ENCODE results near the gene DDIT4. TPM values are rescaled to one million over a fixed set of nuclear protein-coding genes. Genes with fewer than 3 reads are reported as not detected.

DDIT4 gene
- total RNA-seq, 1 experiment from 2014 or later = 872 TPM

DNA sequence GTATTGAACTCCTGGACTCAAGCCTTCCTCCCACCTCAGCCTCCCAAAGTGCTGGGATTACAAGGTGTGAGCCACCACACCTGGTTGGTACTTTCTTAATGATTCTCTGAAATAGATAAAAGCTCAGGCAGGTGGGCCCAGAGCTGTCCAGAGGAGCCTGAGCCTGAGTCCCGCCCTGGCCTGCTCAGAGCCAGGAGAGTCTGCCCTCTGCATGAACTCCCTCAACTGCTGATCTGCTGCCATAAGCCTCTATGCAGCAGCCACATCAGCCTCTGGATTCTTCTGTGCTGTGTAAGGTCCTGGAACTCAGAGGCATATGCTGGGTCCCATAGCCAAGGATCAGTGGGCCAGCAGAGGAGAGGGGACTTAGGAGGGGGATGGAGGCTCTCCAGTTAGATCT lies 23.1 kb upstream of the DDIT4 start:
- POLR2A ChIA-PET = interaction anchor here (0.7 to 27.1 kb wide), 5 partner anchors 10 to 568 kb away, joined by 3 to 902 read pairs (median 9); partner anchors contain the start of gene DDIT4
- peak; percentile 42 for DNase-seq (ENCODE audit: unreplicated experiment)
- no peaks in the 10 kb centered on the region for H3K9me3 Mint-ChIP-seq (ENCODE audit: unreplicated experiment)
- peak overlapping the region; percentile 79 for H3K27ac Mint-ChIP-seq (ENCODE audit: low read depth, unreplicated experiment)
- TF ChIP-seq, protein P1, sequence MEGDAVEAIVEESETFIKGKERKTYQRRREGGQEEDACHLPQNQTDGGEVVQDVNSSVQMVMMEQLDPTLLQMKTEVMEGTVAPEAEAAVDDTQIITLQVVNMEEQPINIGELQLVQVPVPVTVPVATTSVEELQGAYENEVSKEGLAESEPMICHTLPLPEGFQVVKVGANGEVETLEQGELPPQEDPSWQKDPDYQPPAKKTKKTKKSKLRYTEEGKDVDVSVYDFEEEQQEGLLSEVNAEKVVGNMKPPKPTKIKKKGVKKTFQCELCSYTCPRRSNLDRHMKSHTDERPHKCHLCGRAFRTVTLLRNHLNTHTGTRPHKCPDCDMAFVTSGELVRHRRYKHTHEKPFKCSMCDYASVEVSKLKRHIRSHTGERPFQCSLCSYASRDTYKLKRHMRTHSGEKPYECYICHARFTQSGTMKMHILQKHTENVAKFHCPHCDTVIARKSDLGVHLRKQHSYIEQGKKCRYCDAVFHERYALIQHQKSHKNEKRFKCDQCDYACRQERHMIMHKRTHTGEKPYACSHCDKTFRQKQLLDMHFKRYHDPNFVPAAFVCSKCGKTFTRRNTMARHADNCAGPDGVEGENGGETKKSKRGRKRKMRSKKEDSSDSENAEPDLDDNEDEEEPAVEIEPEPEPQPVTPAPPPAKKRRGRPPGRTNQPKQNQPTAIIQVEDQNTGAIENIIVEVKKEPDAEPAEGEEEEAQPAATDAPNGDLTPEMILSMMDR (IDR thresholded peaks at IDR 0.05; ENCODE audit: unreplicated experiment) = no peak
- intact Hi-C loops (cut with micrococcal nuclease) = no loop called here
- H3K36me3 Mint-ChIP-seq (ENCODE audit: insufficient read depth, unreplicated experiment) = peaks cover 6% of the 10 kb centered on the region
- peaks cover 49% of the 10 kb centered on the region for H3K4me1 Mint-ChIP-seq (ENCODE audit: insufficient read depth, unreplicated experiment)
- CTCF ChIA-PET = interaction anchor here (0.8 to 1.2 kb wide), 2 partner anchors 86 to 1700 kb away, joined by 3 to 4 read pairs; no protein-coding TSS in a partner anchor
- no TSS peak for BruUV-seq (replicated peaks)
- no peaks in the 10 kb centered on the region for H3K27me3 Mint-ChIP-seq (ENCODE audit: insufficient read depth, unreplicated experiment)
- no peak overlapping the region for H3K4me3 Mint-ChIP-seq (ENCODE audit: unreplicated experiment)

DNA sequence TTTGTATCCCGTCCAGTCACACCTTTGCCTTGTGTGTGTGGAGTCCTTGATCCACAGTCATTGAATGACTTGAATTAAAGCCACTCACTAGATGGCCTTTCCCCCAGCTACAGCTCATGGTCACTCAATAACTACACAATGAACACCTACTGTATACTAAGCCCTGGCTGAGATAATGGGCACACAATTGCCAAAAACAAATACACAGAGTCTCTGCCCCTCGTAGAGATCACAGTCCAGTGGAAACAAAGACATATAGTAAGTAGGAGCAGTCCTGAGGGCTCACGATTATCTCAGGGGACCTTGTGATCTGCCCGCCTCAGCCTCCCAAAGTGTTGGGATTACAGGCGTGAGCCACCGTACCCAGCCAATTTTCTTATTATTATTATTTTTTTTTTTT lies 22.1 kb upstream of the DDIT4 start:
- peaks cover 6% of the 10 kb centered on the region for H3K36me3 Mint-ChIP-seq (ENCODE audit: insufficient read depth, unreplicated experiment)
- H3K4me3 Mint-ChIP-seq (ENCODE audit: unreplicated experiment) = no peak overlapping the region
- H3K27me3 Mint-ChIP-seq (ENCODE audit: insufficient read depth, unreplicated experiment) = no peaks in the 10 kb centered on the region
- TF ChIP-seq, protein P1 (IDR thresholded peaks at IDR 0.05; ENCODE audit: unreplicated experiment) = no peak
- CTCF ChIA-PET = interaction anchor here (0.8 kb wide), 1 partner anchor 1701 kb away, joined by 3 read pairs; no protein-coding TSS in a partner anchor
- intact Hi-C loops (cut with micrococcal nuclease) = no loop called here
- BruUV-seq (replicated peaks) = no TSS peak
- peak overlapping the region; percentile 79 for H3K27ac Mint-ChIP-seq (ENCODE audit: low read depth, unreplicated experiment)
- H3K9me3 Mint-ChIP-seq (ENCODE audit: unreplicated experiment) = no peaks in the 10 kb centered on the region
- DNase-seq (ENCODE audit: unreplicated experiment) = no peak
- POLR2A ChIA-PET = interaction anchor here (1.5 to 27.1 kb wide), 4 partner anchors 9 to 23 kb away, joined by 3 to 902 read pairs (median 12); partner anchors contain the start of gene DDIT4
- peaks cover 47% of the 10 kb centered on the region for H3K4me1 Mint-ChIP-seq (ENCODE audit: insufficient read depth, unreplicated experiment)

DNA sequence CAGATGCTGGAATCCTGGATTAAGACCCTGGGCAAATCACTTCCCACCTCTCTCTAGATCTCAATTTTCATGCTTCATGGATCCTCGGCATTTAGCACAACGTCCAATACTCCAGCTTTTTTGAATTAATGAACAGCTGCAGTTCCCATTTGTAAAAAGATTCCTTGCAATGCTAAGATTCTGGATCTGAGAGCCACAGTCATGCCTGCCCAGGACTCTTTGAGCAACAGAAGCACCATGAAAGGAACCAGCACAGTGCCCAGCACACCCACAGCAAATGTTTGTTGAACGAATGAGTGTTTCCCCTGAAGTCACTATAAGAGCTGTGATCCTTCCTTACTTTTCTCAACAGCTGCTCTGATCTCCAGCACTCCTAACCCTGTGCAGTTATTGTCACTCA lies 20.8 kb upstream of the DDIT4 start:
- Mint-ChIP-seq H3K27me3 (ENCODE audit: insufficient read depth, unreplicated experiment) (no peaks in the 10 kb centered on the region), H3K36me3 (ENCODE audit: insufficient read depth, unreplicated experiment) (peaks cover 6% of the 10 kb centered on the region), H3K9me3 (ENCODE audit: unreplicated experiment) (no peaks in the 10 kb centered on the region), H3K27ac (ENCODE audit: low read depth, unreplicated experiment) (peak overlapping the region; percentile 79), H3K4me1 (ENCODE audit: insufficient read depth, unreplicated experiment) (peaks cover 53% of the 10 kb centered on the region), H3K4me3 (ENCODE audit: unreplicated experiment) (no peak overlapping the region)
- BruUV-seq (replicated peaks) = no TSS peak
- intact Hi-C loops (cut with micrococcal nuclease) = no loop called here
- POLR2A ChIA-PET = interaction anchor here (0.7 to 27.1 kb wide), 11 partner anchors 8 to 82 kb away, joined by 3 to 902 read pairs (median 5); partner anchors contain the start of gene DDIT4
- CTCF ChIA-PET = interaction anchor here (0.6 to 4.5 kb wide), 4 partner anchors 22 to 127 kb away, joined by 3 to 23 read pairs (median 4); partner anchors contain the start of gene DDIT4
- DNase-seq (ENCODE audit: unreplicated experiment) = no peak
- TF ChIP-seq, protein P1 (IDR thresholded peaks at IDR 0.05; ENCODE audit: unreplicated experiment) = no peak

DNA sequence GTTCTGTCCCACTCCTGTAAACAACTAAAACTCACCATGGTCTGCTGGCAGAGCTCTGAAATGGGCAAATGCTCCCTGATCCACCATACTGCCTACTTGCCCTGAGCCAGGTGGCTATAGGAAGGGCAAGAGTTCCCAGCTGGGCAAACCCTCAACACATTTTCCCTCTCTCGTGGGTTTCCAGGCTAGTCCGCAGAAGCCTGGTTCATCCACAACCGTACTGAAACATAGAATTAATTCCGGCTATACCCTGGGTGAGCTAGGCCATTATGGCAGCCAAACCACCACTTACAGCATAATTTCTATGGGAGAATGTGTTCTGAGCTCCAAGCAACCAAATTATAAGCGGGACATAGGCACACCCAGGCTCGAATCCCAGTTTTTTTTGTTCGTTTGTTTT lies 20.1 kb upstream of the DDIT4 start:
- Mint-ChIP-seq H3K36me3 (ENCODE audit: insufficient read depth, unreplicated experiment) (peaks cover 6% of the 10 kb centered on the region), H3K27ac (ENCODE audit: low read depth, unreplicated experiment) (peak overlapping the region; percentile 79), H3K27me3 (ENCODE audit: insufficient read depth, unreplicated experiment) (no peaks in the 10 kb centered on the region), H3K9me3 (ENCODE audit: unreplicated experiment) (no peaks in the 10 kb centered on the region), H3K4me1 (ENCODE audit: insufficient read depth, unreplicated experiment) (peaks cover 47% of the 10 kb centered on the region), H3K4me3 (ENCODE audit: unreplicated experiment) (no peak overlapping the region)
- ChIA-PET POLR2A (interaction anchor here (1.1 to 27.1 kb wide), 10 partner anchors 8 to 82 kb away, joined by 3 to 902 read pairs (median 11); partner anchors contain the start of genes ANAPC16, ASCC1 and DDIT4), CTCF (interaction anchor here (0.6 to 4.5 kb wide), 7 partner anchors 21 to 127 kb away, joined by 3 to 23 read pairs (median 4); partner anchors contain the start of gene DDIT4)
- intact Hi-C loops (cut with micrococcal nuclease) = no loop called here
- TF ChIP-seq, protein P1 (IDR thresholded peaks at IDR 0.05; ENCODE audit: unreplicated experiment) = no peak
- no TSS peak for BruUV-seq (replicated peaks)
- no peak for DNase-seq (ENCODE audit: unreplicated experiment)

Data from MCF 10A (cell line).